ENCODE measurements around the gene MYH14.

MYH14 gene

DNA sequence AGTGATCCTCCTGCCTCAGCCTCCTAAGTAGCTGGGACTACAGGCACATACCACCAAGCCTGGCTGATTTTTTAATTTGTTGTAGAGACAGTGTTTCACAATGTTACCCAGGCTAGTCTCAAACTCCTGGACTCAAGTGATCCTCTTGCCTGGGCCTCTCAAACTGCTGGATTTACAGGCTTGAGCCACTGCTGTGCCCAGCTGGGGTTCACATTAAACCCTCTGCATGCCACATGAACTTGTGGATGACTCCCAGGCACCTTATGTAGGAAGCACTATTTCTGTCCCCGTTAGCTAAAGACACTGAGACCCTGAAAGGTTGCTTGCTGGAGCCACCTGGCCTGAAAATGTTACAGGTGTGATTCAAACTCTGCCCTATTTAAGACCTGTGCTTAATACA lies 10.5 kb downstream of the MYH14 start:
- H3K4me3 ChIP-seq (ENCODE audit: low read length), result no peak overlapping the region

DNA sequence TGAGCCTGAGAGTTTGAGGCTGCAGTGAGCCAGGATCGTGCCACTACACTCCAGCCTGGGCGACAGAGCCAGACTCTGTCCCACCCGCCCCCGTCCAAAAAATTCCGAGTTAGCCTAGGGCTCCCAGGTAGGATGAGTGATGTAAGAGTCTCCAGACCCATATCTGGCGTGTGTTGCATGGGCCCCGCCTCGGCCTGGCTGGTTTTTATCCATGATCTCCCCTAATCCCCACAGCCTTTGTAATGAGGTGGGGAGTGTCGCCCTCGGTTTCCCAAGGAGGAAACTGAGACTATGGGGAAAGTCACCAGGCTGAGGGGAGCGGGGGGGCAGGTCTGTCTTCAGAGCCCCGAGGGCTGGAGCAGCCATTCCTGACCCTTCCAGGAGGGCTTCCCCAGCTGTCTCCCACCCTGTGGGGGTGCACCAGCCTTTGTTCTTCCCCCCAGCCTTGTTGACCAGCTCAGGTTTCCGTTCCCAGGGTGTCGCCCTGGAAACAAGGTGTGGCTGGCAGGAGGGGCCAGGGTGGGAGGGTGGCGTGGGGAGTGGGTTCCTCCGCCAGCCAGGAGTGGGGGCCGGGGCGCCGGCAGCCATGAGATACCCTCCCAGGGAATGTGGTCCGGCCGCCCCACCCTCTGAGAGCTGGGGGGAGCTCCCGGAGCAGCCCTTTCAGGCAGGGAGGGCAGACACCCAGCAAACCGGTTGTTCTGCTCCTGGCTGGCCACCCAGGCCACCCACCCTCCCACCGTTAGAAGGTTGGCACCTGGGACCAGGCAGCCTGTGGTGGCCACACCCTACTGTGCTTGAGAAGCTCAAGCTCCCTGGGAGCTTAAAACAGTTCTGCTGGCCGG lies 11.5 kb downstream of the MYH14 start:
- TF ChIP-seq EZH2phosphoT487 (IDR thresholded peaks at IDR 0.05; ENCODE audit: low read depth), result no peak
- TF ChIP-seq, protein P1, sequence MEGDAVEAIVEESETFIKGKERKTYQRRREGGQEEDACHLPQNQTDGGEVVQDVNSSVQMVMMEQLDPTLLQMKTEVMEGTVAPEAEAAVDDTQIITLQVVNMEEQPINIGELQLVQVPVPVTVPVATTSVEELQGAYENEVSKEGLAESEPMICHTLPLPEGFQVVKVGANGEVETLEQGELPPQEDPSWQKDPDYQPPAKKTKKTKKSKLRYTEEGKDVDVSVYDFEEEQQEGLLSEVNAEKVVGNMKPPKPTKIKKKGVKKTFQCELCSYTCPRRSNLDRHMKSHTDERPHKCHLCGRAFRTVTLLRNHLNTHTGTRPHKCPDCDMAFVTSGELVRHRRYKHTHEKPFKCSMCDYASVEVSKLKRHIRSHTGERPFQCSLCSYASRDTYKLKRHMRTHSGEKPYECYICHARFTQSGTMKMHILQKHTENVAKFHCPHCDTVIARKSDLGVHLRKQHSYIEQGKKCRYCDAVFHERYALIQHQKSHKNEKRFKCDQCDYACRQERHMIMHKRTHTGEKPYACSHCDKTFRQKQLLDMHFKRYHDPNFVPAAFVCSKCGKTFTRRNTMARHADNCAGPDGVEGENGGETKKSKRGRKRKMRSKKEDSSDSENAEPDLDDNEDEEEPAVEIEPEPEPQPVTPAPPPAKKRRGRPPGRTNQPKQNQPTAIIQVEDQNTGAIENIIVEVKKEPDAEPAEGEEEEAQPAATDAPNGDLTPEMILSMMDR (IDR thresholded peaks at IDR 0.05; ENCODE audit: low read depth, low read length), result no peak
- Histone ChIP-seq H3K27ac (ENCODE audit: low read length) (no peak overlapping the region), H3K4me3 (ENCODE audit: low read length) (no peak overlapping the region), H4K20me1 (ENCODE audit: insufficient read depth, low read length) (no peaks in the 10 kb centered on the region), H3K27me3 (ENCODE audit: low read depth, low read length) (no peaks in the 10 kb centered on the region; the same call in 1 of the 2 replicates), H3K9me3 (ENCODE audit: insufficient read depth, low read length) (0 out of 2 replicates have a peak, but pooled peaks cover 10% of the 10 kb centered on the region), H3K4me2 (ENCODE audit: low read length) (no peak overlapping the region), H3K79me2 (ENCODE audit: low read length) (no peaks in the 10 kb centered on the region), H2AFZ (ENCODE audit: low read depth, low read length) (no peak overlapping the region), H3K4me1 (ENCODE audit: low read length) (no peaks in the 10 kb centered on the region), H3K9ac (ENCODE audit: low read length) (no peak overlapping the region), H3K36me3 (replicated peaks; ENCODE audit: low read depth, low read length) (no peaks in the 10 kb centered on the region)

More for the DNA sequence above, 10.5 kb downstream of the MYH14 start:
- 0 out of 2 replicates have a peak, but pooled peaks cover 10% of the 10 kb centered on the region for H3K9me3 ChIP-seq (ENCODE audit: insufficient read depth, low read length)
- H3K27ac ChIP-seq (ENCODE audit: low read length), result no peak overlapping the region
- no peaks in the 10 kb centered on the region for H4K20me1 ChIP-seq (ENCODE audit: insufficient read depth, low read length)
- H3K4me1 ChIP-seq (ENCODE audit: low read length), result no peaks in the 10 kb centered on the region
- H3K9ac ChIP-seq (ENCODE audit: low read length), result no peak overlapping the region
- TF ChIP-seq EZH2phosphoT487 (IDR thresholded peaks at IDR 0.05; ENCODE audit: low read depth), result no peak
- TF ChIP-seq, protein P1 (IDR thresholded peaks at IDR 0.05; ENCODE audit: low read depth, low read length), result no peak
- H3K36me3 ChIP-seq (replicated peaks; ENCODE audit: low read depth, low read length), result no peaks in the 10 kb centered on the region
- no peak overlapping the region for H2AFZ ChIP-seq (ENCODE audit: low read depth, low read length)
- no peak overlapping the region for H3K4me2 ChIP-seq (ENCODE audit: low read length)
- no peaks in the 10 kb centered on the region for H3K79me2 ChIP-seq (ENCODE audit: low read length)
- H3K27me3 ChIP-seq (ENCODE audit: low read depth, low read length), result no peaks in the 10 kb centered on the region

DNA sequence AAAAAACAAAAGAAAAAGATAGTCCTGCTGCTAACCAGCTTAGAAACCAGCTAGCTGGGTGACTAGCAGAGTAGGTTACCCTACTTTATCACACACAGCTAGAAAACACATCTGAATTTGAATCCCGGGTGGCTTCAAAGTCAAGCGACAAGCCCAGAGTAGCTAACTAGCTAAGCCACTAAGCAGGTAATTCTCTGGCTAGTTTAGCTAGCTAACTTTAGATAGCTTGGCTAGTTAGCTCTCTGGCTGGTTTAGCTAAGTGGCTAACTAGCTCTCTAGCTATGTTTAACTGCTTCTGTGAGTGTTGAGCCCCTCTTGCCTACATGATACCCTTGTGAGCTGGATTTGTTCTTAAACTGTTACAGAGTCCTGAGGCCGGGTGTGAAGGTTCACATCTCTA lies 12.4 kb downstream of the MYH14 start:
- no peak overlapping the region for H3K9ac ChIP-seq (ENCODE audit: low read length)
- no peaks in the 10 kb centered on the region for H3K36me3 ChIP-seq (replicated peaks; ENCODE audit: low read depth, low read length)
- no peaks in the 10 kb centered on the region for H3K4me1 ChIP-seq (ENCODE audit: low read length)
- no peak overlapping the region for H2AFZ ChIP-seq (ENCODE audit: low read depth, low read length)
- no peak overlapping the region for H3K4me2 ChIP-seq (ENCODE audit: low read length)
- 0 out of 2 replicates have a peak, but pooled peaks cover 10% of the 10 kb centered on the region for H3K9me3 ChIP-seq (ENCODE audit: insufficient read depth, low read length)
- no peak overlapping the region for H3K4me3 ChIP-seq (ENCODE audit: low read length)
- no peaks in the 10 kb centered on the region; the same call in 1 of the 2 replicates for H3K27me3 ChIP-seq (ENCODE audit: low read depth, low read length)
- no peaks in the 10 kb centered on the region for H3K79me2 ChIP-seq (ENCODE audit: low read length)
- no peaks in the 10 kb centered on the region for H4K20me1 ChIP-seq (ENCODE audit: insufficient read depth, low read length)
- H3K27ac ChIP-seq (ENCODE audit: low read length), result no peak overlapping the region
- no peak for TF ChIP-seq EZH2phosphoT487 (IDR thresholded peaks at IDR 0.05; ENCODE audit: low read depth)
- TF ChIP-seq, protein P1 (IDR thresholded peaks at IDR 0.05; ENCODE audit: low read depth, low read length), result no peak

DNA sequence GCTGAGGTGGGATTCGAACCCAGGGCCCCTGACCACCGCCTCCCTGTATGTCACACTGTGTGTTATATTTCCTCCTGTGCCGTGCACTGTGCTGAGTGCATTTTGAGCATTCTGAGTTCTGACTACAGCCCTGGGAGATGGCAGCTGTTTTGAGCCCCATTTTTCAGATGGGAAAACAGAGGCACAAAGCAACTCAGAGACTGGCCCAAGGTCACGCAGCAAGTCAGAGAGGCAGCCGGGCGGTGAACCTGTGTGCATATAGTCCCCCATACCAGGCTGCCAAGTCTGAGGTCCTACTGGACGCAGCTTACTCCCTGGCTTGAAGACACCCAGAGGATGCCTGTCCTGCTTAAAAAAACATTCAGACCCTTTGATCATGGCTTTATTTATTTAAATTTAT lies 17.7 kb downstream of the MYH14 start:
- Histone ChIP-seq H3K27me3 (ENCODE audit: low read depth, low read length) (peaks cover 2% of the 10 kb centered on the region; the same call in 1 of the 2 replicates), H3K79me2 (ENCODE audit: low read length) (no peaks in the 10 kb centered on the region), H3K9ac (ENCODE audit: low read length) (no peak overlapping the region), H3K27ac (ENCODE audit: low read length) (no peak overlapping the region), H2AFZ (ENCODE audit: low read depth, low read length) (no peak overlapping the region), H3K4me2 (ENCODE audit: low read length) (no peak overlapping the region), H4K20me1 (ENCODE audit: insufficient read depth, low read length) (no peaks in the 10 kb centered on the region), H3K4me3 (ENCODE audit: low read length) (no peak overlapping the region), H3K36me3 (replicated peaks; ENCODE audit: low read depth, low read length) (no peaks in the 10 kb centered on the region), H3K4me1 (ENCODE audit: low read length) (no peaks in the 10 kb centered on the region), H3K9me3 (ENCODE audit: insufficient read depth, low read length) (0 out of 2 replicates have a peak, but pooled peaks cover 3% of the 10 kb centered on the region)
- TF ChIP-seq, protein P1 (IDR thresholded peaks at IDR 0.05; ENCODE audit: low read depth, low read length), result no peak
- no peak for TF ChIP-seq EZH2phosphoT487 (IDR thresholded peaks at IDR 0.05; ENCODE audit: low read depth)
